Hepatocyte (in vitro differentiated cells): ENCODE data around the gene ZNF581. TPM values are rescaled to one million over a fixed set of nuclear protein-coding genes. Genes with fewer than 3 reads are reported as not detected.

ENCODE experiments used
- DNase-seq: peaks from one replicate; pipeline ENCODE4 v3.0.0-alpha.2; 2016; ENCODE audit warnings: low spot score
- H2AFZ ChIP-seq: fragments of 200-600 bp; sonication (generic); 2 replicates; pipeline ENCODE4 v1.6.0; 2016; ENCODE audit warnings: antibody characterized with exemption, mild to moderate bottlenecking
- H3K27ac ChIP-seq: fragments of 200-600 bp; sonication (generic); 2 replicates; pipeline ENCODE4 v1.5.1; 2016; ENCODE audit warnings: mild to moderate bottlenecking
- H3K27me3 ChIP-seq: fragments of 200-600 bp; sonication (generic); 2 replicates; pipeline ENCODE4 v1.6.1; 2016
- H3K36me3 ChIP-seq: fragments of 200-600 bp; sonication (generic); replicated peaks from 2 replicates; pipeline ENCODE4 v1.5.1; 2016; ENCODE audit warnings: low read depth; ENCODE audit not compliant: insufficient read depth
- H3K4me1 ChIP-seq: fragments of 200-600 bp; sonication (generic); 2 replicates; pipeline ENCODE4 v1.5.1; 2016; ENCODE audit warnings: mild to moderate bottlenecking, moderate library complexity; ENCODE audit not compliant: insufficient read depth
- H3K4me2 ChIP-seq: fragments of 200-600 bp; sonication (generic); 2 replicates; pipeline ENCODE4 v1.6.0; 2016
- H3K4me3 ChIP-seq: fragments of 200-600 bp; sonication (generic); 2 replicates; pipeline ENCODE4 v1.5.1; 2016; ENCODE audit warnings: mild to moderate bottlenecking
- H3K79me2 ChIP-seq: fragments of 200-600 bp; sonication (generic); 2 replicates; pipeline ENCODE4 v1.6.0; 2017; ENCODE audit warnings: mild to moderate bottlenecking
- H3K9me2 ChIP-seq: fragments of 200-600 bp; sonication (generic); replicated peaks from 2 replicates; pipeline ENCODE4 v1.6.0; 2017; ENCODE audit warnings: mild to moderate bottlenecking; ENCODE audit not compliant: insufficient read depth
- H3K9me3 ChIP-seq: fragments of 200-600 bp; sonication (generic); 2 replicates; pipeline ENCODE4 v1.5.1; 2016; ENCODE audit warnings: low read depth, mild to moderate bottlenecking
- H4K20me1 ChIP-seq: fragments of 200-600 bp; sonication (generic); 2 replicates; pipeline ENCODE4 v1.6.0; 2016; ENCODE audit warnings: mild to moderate bottlenecking; ENCODE audit not compliant: insufficient read depth, poor library complexity, severe bottlenecking
- CTCF ChIP-seq: fragments of 200-600 bp; sonication (generic); IDR thresholded peaks from 2 replicates; pipeline ENCODE4 v1.5.1; 2016; ENCODE audit warnings: antibody characterized with exemption, mild to moderate bottlenecking; ENCODE audit not compliant: poor library complexity
- EZH2 ChIP-seq: fragments of 200-600 bp; sonication (generic); IDR thresholded peaks from 2 replicates; pipeline ENCODE4 v1.6.1; 2016; ENCODE audit warnings: antibody characterized with exemption, mild to moderate bottlenecking, borderline replicate concordance
- EZH2phosphoT487 ChIP-seq: fragments of 200-600 bp; sonication (generic); IDR thresholded peaks from one replicate; pipeline ENCODE4 v1.6.1; 2018; ENCODE audit warnings: antibody characterized with exemption, mild to moderate bottlenecking, low read depth, moderate library complexity; ENCODE audit not compliant: unreplicated experiment, severe bottlenecking
- WGBS: methylation state at CpG from one replicate; pipeline ENCODE4 v1.1.6; 2016; ENCODE audit warnings: low lambda C conversion rate; ENCODE audit errors: missing lambda C conversion rate; 5-methylcytosine and 5-hydroxymethylcytosine counted together
- polyA plus RNA-seq: library from polyadenylated mRNA; unstranded; fragments of >200 nt; fragmentation: Nextera tagmentation; extraction: Ambion mirVana; gene quantifications from 2 replicates; pipeline ENCODE4 v1.2.1, GENCODE V29; 2016
- total RNA-seq: library from RNA; depleted of rRNA; stranded (reverse); fragments of >200 nt; gene quantifications from 2 replicates; pipeline ENCODE4 v1.2.3, GENCODE V29; 2014

ZNF581 gene
- total and polyA plus RNA-seq, 2 experiments from 2014 or later: 12.2 to 22.5 TPM

GRCh38 chr19:55649268-55650125 is 6.0 kb downstream of the ZNF581 start:
- DNase-seq: no peak
- H3K9me2 ChIP-seq: no peaks in the 10 kb centered on the region
- no peak overlapping the region for H3K4me3 ChIP-seq
- no peak overlapping the region for H2AFZ ChIP-seq
- no peak for TF ChIP-seq CTCF
- no peak for TF ChIP-seq EZH2
- no peak for TF ChIP-seq EZH2phosphoT487
- no peak overlapping the region for H3K27ac ChIP-seq
- WGBS: 94% methylated on average over 16 of the region's 17 CpGs
- no peaks in the 10 kb centered on the region for H3K27me3 ChIP-seq
- H3K4me1 ChIP-seq: peaks cover 18% of the 10 kb centered on the region
- H3K36me3 ChIP-seq: no peaks in the 10 kb centered on the region
- no peaks in the 10 kb centered on the region for H4K20me1 ChIP-seq
- no peaks in the 10 kb centered on the region for H3K9me3 ChIP-seq
- peak overlapping the region; percentile 92 for H3K4me2 ChIP-seq
- peaks cover 38% of the 10 kb centered on the region for H3K79me2 ChIP-seq

- Histone ChIP-seq H3K27ac (no peak overlapping the region), H3K4me1 (peaks cover 18% of the 10 kb centered on the region), H3K9me3 (no peaks in the 10 kb centered on the region), H3K4me2 (no peak overlapping the region), H4K20me1 (no peaks in the 10 kb centered on the region), H3K9me2 (no peaks in the 10 kb centered on the region), H3K79me2 (peaks cover 33% of the 10 kb centered on the region), H2AFZ (no peak overlapping the region), H3K27me3 (no peaks in the 10 kb centered on the region), H3K36me3 (no peaks in the 10 kb centered on the region), H3K4me3 (no peak overlapping the region)
- TF ChIP-seq EZH2: no peak
- TF ChIP-seq CTCF: no peak
- DNase-seq: no peak
- WGBS: 94% methylated on average over 4 of the region's 4 CpGs
Observed at GRCh38 chr19:55650126-55650557, 6.7 kb downstream of the ZNF581 start.

DNA sequence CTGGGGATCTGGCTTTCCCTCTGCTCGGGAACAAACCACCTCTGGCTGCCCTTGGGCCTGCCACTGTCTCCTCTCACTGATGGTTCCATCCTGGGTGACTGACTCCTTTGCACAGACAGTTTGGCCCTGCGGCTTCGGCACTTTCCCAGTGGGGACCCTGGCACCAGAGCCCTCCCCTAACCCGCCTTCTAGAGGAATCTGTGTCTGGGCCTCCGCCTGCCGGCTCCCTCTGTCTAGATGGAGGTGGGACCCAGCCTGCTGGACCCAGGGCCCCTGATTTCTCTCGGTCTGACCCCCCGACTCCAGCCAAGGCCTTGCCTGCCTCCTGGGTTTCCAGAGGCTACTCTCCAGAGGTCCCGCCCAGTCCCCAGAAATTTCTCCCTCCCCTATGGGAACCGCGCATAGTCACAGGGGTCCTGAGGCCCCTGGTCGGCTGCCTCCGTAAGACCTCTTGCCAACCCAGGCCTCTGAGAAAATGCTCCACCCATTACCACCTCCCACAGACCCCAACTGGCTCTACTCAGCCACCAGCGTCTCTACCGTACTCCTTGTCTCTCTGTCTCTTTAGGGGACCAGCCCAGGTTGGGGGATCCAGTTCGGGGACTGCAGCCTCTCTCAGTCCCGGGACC is 7.3 kb downstream of the ZNF581 start:
- Histone ChIP-seq H3K4me3 (no peak overlapping the region), H4K20me1 (peaks cover 3% of the 10 kb centered on the region), H3K79me2 (peaks cover 33% of the 10 kb centered on the region), H3K9me2 (no peaks in the 10 kb centered on the region), H3K36me3 (no peaks in the 10 kb centered on the region), H3K4me1 (peaks cover 18% of the 10 kb centered on the region), H3K9me3 (no peaks in the 10 kb centered on the region), H3K27ac (no peak overlapping the region), H3K4me2 (no peak overlapping the region), H2AFZ (no peak overlapping the region), H3K27me3 (no peaks in the 10 kb centered on the region)
- TF ChIP-seq EZH2 (no peak), EZH2phosphoT487 (no peak)
- no peak for DNase-seq
- 95% methylated on average over 17 of the region's 17 CpGs for WGBS

GRCh38 chr19:55651236-55651635 is 7.8 kb downstream of the ZNF581 start:
- 88% methylated on average over 13 of the region's 18 CpGs for whole genome bisulfite sequencing
- Histone ChIP-seq H3K9me3 (no peaks in the 10 kb centered on the region), H3K27me3 (no peaks in the 10 kb centered on the region), H3K4me3 (no peak overlapping the region), H3K9me2 (no peaks in the 10 kb centered on the region), H3K4me1 (peaks cover 22% of the 10 kb centered on the region), H3K4me2 (no peak overlapping the region), H3K27ac (no peak overlapping the region), H3K79me2 (peaks cover 33% of the 10 kb centered on the region), H3K36me3 (no peaks in the 10 kb centered on the region), H4K20me1 (peaks cover 8% of the 10 kb centered on the region), H2AFZ (no peak overlapping the region)
- no peak for TF ChIP-seq EZH2
- TF ChIP-seq CTCF: no peak
- TF ChIP-seq EZH2phosphoT487: no peak
- no peak for DNase-seq
